H54 (cell line): ENCODE data around the gene FUZ.

ENCODE experiments used
- DNase-seq: peaks from one replicate; pipeline ENCODE4 v3.0.0; 2011; ENCODE audit warnings: low spot score, mixed read lengths; ENCODE audit not compliant: insufficient read length
- FAIRE-seq: peaks from 3 replicates; lab custom pipeline; 2011; peaks lifted over from hg19 to GRCh38; lab: Jason Lieb, UNC
- POLR2A ChIP-seq: IDR thresholded peaks from 2 replicates; pipeline ENCODE4 v1.6.1; 2011; ENCODE audit warnings: low read depth, mild to moderate bottlenecking, low read length

Gene FUZ

DNA sequence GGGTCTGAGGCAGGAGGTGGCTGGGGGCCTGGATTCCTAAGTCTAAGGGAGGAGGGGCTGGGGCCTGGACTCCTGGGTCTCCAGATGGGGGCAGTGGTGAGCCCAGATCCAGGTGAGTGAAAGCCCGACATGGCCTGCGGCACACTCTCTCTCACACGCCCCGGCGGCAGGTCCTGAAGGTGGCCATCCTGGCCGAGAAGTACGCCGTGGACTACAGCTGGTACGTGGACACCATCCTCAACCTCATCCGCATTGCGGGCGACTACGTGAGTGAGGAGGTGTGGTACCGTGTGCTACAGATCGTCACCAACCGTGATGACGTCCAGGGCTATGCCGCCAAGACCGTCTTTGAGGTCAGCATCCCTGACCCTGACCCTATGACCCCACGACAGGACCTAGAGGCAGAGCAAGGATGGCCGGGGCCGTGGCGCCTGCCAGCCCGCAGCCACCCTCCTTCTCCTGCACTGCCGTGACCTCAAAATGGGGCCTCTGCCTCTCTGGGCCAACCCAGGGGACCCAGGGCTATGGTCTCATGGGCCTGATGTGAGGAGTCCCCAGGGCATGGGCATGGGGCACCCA lies 13.2 kb downstream of the FUZ start:
- no peak for DNase-seq
- FAIRE-seq, result no peak
- TF ChIP-seq POLR2A, result no peak

DNA sequence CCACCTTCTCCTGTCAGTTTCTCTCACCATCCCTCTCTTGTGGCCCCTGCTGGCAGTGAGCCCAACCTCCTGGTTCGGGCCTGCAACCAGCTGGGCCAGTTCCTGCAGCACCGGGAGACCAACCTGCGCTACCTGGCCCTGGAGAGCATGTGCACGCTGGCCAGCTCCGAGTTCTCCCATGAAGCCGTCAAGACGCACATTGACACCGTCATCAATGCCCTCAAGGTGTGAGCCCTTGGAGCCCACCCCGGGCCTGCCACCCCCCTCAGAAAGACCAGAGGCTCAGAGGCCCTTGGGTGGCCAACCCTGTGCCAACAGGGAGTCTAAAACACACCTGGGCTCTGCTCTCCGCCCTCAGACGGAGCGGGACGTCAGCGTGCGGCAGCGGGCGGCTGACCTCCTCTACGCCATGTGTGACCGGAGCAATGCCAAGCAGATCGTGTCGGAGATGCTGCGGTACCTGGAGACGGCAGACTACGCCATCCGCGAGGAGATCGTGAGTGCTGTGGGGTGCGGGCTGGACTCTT lies 13.8 kb downstream of the FUZ start:
- FAIRE-seq, result no peak
- DNase-seq, result no peak
- TF ChIP-seq POLR2A, result no peak

DNA sequence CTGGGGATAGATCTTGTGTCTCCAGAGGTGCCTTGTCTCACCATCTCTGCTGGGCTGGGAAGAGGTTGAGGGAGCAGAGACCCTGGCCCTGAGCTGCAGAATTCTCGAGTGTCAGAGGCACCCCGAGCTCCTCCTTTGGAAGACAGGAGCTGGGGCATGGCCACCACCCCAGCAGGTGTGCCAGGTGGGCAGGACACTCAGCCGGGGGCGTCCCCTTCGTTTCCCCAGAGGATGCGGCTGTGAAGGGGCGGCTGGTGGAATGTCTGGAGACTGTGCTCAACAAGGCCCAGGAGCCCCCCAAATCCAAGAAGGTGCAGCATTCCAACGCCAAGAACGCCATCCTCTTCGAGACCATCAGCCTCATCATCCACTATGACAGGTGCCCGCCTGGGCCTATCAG lies 14.5 kb downstream of the FUZ start:
- TF ChIP-seq POLR2A, result no peak
- FAIRE-seq (no peak), DNase-seq (no peak)

DNA sequence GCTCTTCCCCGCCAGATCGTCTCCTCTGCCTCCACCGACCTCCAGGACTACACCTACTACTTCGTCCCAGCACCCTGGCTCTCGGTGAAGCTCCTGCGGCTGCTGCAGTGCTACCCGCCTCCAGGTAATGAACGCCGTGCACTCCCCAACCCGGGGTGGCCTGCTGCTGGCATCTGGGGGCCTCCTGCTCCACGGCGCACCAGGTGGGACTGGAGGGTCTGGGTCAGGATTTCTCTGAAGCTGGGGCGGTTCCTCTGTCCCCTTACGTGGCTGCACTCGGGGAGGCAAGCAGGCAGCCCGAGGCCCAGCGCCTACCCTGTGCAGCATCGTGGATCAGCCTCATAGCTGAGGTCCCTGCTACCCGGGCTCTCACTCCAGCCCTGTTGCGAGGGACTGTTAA lies 17.5 kb downstream of the FUZ start:
- DNase-seq (no peak), FAIRE-seq (no peak)
- no peak for TF ChIP-seq POLR2A

DNA sequence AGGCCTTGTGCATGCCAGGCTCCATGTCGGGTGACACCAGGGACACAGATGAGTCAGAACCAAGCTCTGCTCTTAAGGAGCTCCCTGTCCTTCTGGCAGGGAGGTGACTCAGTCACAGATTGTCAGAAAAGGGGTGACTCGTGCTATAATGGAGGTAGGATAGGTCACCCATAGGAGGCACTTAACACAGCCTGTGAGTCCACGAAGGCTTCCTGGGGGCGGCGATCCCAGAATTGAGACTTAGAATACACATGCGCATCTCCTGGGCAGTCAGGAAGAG lies 19.6 kb downstream of the FUZ start:
- TF ChIP-seq POLR2A, result no peak
- peak; percentile 74 for DNase-seq
- FAIRE-seq, result no peak

DNA sequence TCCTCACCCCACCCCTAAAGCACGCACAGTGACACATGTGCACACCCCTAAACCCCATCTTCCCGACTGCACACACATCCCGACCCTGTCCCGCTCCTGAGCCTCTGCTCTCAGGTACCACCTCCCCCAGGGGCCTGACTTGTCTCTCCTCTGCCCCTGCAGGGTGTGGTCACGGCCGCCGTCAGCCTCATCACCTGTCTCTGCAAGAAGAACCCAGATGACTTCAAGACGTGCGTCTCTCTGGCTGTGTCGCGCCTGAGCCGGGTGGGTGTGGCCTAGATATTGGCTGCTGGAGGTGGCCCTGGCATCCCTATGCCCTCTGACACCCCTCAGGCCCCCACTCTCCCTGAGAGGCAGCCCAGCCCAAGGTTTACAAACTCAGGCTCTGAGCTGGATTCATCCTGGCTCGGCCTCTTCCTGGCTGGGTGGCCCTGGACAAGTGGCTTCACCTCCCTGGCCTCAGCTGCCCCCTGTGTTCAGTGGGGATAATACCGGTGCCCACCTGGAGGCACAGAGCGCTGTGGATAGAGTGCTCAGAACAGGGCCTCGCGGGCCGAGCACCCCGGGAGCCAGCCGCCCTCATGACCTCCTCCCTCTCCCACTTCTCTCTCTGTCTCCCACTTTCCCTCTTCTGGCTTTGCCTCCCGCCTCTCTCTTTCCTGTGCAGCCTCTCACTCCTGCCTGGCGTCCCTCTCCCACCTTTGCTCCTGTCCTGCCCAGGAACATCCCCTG lies 20.1 kb downstream of the FUZ start:
- no peak for DNase-seq
- no peak for FAIRE-seq
- TF ChIP-seq POLR2A, result no peak

DNA sequence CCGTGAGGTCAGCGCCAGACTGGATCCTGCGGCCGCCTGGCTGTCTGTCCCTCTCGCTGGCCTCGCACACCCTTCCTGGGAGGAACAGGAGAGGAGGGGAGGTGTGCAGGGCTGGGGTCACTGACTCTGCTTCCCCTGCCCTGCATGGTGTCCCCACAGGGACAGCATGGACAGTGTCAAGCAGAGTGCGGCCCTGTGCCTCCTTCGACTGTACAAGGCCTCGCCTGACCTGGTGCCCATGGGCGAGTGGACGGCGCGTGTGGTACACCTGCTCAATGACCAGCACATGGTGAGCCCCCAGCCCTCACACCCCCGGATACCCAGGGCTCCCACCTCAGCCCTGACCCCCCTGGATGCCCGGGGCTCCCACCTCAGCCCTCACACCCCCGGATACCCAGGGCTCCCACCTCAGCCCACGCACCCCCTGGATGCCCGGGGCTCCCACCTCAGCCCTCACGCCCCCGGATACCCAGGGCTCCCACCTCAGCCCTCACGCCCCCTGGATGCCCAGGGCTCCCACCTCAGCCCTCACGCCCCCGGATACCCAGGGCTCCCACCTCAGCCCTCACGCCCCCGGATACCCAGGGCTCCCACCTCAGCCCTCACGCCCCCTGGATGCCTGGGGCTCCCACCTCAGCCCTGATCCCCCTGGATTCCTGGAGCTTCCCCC lies 21.2 kb downstream of the FUZ start:
- FAIRE-seq (no peak), DNase-seq (no peak)

DNA sequence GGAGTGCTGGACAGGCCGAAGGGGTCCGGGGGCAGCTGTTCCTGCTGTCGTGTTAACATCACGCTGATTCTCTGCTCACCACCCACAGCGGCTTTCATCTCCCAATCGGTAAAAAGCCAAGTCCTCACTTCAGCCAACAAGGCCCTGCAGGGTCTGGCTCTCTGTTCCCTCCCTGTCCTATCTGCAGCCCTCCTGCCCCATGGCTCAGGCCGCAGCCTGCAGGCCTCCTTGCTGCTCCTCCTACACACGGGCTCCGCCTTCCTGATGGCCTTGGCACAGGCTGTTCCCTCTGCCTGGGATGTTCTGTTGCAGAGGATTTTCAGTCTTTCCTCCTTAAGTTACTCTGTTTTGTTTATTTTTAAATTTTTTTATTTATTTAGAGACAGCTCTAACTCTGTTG lies 22.2 kb downstream of the FUZ start:
- DNase-seq (no peak), FAIRE-seq (no peak)
- TF ChIP-seq POLR2A, result no peak

More for the DNA sequence above, 21.2 kb downstream of the FUZ start:
- TF ChIP-seq POLR2A, result no peak

DNA sequence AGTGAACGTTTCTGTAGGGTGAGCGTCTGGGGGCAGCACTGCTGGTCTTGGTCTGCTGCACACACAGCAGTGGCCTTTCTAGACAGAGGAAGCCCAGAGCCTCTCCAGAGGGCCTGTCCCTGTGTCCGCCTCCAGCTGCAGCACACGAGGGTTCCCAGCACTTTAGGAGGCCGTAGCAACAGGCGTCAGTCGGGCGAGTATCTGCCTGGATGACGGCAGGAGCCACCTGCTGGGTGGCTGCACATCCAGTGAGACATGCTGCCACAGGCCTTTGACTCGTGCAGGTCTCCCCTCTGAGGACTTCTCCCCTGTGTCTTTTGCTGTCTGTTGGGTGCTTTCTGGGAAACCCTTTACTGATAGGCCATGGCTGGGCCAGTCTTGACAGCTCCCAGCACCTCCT lies 24.2 kb downstream of the FUZ start:
- DNase-seq, result no peak
- FAIRE-seq, result no peak
- TF ChIP-seq POLR2A, result no peak

DNA sequence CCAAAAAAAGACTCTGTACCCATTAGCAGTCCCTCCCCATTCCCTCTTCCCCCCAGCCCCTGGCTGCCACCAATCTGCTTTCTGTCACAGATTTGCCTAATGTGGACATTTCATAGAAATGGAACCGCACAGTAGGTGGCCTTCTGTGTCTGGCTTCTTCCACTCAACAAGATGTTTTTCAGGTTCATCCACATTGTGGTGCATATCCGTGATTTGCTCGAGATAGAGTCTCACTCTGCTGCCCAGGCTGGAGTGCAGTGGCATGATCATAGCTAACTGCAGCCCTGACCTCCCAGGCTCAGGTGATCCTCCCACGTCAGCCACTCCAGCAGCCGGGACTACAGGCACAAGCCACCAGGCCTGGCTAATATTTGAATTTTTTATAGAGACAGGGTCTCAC lies 25.3 kb downstream of the FUZ start:
- DNase-seq (no peak), FAIRE-seq (no peak)
- no peak for TF ChIP-seq POLR2A

DNA sequence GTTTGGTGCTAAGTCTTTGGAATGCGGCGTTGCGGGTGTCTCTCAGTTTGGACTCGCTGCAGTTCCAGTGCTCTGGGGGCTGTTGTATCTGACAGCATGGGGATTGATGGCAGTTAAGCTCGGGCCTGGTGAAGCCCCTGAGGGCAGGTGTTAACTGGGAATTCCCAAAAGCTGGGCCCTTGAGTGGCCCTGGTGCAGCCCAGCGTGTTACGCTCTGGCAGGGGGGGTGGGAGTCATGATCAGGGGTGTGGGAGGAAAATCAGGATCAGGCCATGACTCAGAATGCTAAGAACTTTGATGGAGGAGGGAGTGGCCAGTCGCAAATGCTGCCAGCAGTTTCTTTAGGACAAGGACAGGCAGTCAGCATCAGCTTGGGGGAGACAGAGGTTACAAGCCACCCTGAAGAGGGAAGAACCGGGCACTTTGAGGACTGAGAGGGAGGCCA lies 26.7 kb downstream of the FUZ start:
- TF ChIP-seq POLR2A, result no peak
- FAIRE-seq (no peak), DNase-seq (peak; percentile 87)

DNA sequence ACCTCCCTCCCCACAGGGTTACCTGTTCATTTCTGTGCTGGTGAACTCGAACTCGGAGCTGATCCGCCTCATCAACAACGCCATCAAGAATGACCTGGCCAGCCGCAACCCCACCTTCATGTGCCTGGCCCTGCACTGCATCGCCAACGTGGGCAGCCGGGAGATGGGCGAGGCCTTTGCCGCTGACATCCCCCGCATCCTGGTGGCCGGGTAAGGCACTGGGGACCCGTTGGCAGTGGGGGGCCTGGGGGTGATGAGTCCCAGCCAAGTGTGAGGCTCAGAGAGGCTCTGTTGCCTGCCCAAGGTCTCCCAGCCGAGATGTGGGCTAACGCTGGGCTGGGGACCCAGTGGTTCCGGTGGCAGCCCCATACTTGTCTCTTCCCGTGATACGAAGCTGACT lies 30.6 kb downstream of the FUZ start:
- DNase-seq (no peak), FAIRE-seq (no peak)
- TF ChIP-seq POLR2A, result no peak

DNA sequence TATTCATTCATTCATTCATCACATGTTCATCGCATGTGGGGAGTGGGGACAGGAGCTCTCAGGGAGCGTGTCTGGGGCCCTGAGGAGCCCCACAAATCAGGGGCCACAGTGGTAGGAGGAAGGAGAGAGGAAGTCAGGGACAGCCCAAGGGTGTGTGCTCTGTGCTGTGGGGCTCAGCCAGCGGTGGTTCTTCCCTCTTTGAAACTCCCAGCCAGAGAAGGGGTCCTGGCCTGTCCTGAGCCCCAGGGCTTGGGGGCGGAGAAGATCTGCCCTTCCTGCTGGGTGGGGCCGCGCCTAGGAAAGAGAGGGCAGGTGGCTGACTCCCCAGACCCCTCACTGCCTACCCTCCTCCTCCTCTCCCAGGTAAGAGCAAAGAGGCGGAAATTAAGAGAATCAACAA lies 31.7 kb downstream of the FUZ start:
- FAIRE-seq, result no peak
- TF ChIP-seq POLR2A, result no peak
- DNase-seq, result no peak

DNA sequence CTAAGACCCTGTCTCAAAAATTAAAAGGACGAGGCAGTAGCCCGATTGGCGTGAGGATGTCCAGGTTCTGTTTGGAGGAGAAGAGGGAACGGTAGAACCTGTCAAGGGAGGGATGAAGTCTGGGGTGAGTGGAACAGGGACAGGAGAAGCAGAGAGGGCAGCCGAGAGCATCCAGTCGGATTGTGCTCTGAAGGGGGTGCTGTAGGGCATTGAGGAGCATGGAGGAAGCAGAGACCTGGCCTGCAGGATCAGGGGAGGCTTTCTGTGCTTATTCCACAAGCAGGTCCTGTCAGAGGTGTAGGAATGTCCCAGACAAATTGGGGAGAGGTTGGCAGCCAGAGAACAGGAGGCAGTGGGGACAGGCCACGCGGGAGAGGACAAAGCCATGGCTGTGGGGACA lies 32.2 kb downstream of the FUZ start:
- DNase-seq (no peak), FAIRE-seq (no peak)
- TF ChIP-seq POLR2A, result no peak
